Left renal cortex interstitium (tissue), 4 donors: ENCODE results near the gene CLDN7. TPM values are rescaled to one million over a fixed set of nuclear protein-coding genes. Genes with fewer than 3 reads are reported as not detected.

ENCODE experiments used
- polyA plus RNA-seq, 4 donors: library from polyadenylated mRNA; unstranded; fragments of 120-200 nt; gene quantifications; one replicate each; pipeline ENCODE4 v1.2.1, GENCODE V29; 2013; ENCODE audit not compliant: insufficient read length in 4 of 4

CLDN7 gene
- polyA plus RNA-seq, 4 donors = 47.1 to 59.9 (median 55.1) TPM

Other genes starting within 250 kb of the CLDN7 start
- gene RNASEK, start 249.9 kb downstream of the CLDN7 start, polyA plus RNA-seq = 100 to 1,000 TPM; 160 to 224 (median 185) TPM
- gene BCL6B, start 239.4 kb downstream of the CLDN7 start, polyA plus RNA-seq = 10 to 100 TPM; 21.3 to 27.0 (median 24.7) TPM
- 1 to 10 TPM; 2.9 to 4.8 (median 3.5) TPM for gene SLC16A13, start 226.5 kb downstream of the CLDN7 start, polyA plus RNA-seq
- gene SLC16A11, start 218.4 kb downstream of the CLDN7 start, polyA plus RNA-seq = under 1 TPM; 0.31 to 0.71 (median 0.49) TPM
- gene CLEC10A, start 182.2 kb downstream of the CLDN7 start, polyA plus RNA-seq = 1 to 10 TPM; 1.1 to 2.3 (median 1.3) TPM
- gene ASGR2, start 147.7 kb downstream of the CLDN7 start, polyA plus RNA-seq = 1 to 10 TPM; 1.1 to 3.2 (median 1.7) TPM
- 10 to 100 TPM in 1 of 4 donors, 1 to 10 TPM in 3; 6.3 to 10.1 (median 8.3) TPM for gene ASGR1, start 83.1 kb downstream of the CLDN7 start, polyA plus RNA-seq
- 10 to 100 TPM; 21.1 to 53.3 (median 39.1) TPM for gene DLG4, start 42.6 kb downstream of the CLDN7 start, polyA plus RNA-seq
- gene ACADVL, start 42.5 kb downstream of the CLDN7 start, polyA plus RNA-seq = 100 to 1,000 TPM; 409 to 581 (median 511) TPM
- gene DVL2, start 28.0 kb downstream of the CLDN7 start, polyA plus RNA-seq = 10 to 100 TPM; 47.7 to 78.0 (median 62.9) TPM
- gene PHF23, start 23.0 kb downstream of the CLDN7 start, polyA plus RNA-seq = 10 to 100 TPM; 51.8 to 74.3 (median 60.9) TPM
- gene GABARAP, start 20.0 kb downstream of the CLDN7 start, polyA plus RNA-seq = 100 to 1,000 TPM; 396 to 619 (median 451) TPM
- 100 to 1,000 TPM; 136 to 149 (median 141) TPM for gene CTDNEP1, start 10.7 kb downstream of the CLDN7 start, polyA plus RNA-seq
- gene ELP5, start 10.3 kb downstream of the CLDN7 start, polyA plus RNA-seq = 10 to 100 TPM; 43.7 to 61.9 (median 50.9) TPM
- 1 to 10 TPM; 2.2 to 2.8 (median 2.5) TPM for gene SLC2A4, start 19.2 kb upstream of the CLDN7 start, polyA plus RNA-seq
- 1 to 10 TPM; 2.5 to 5.3 (median 3.1) TPM for gene YBX2, start 32.2 kb upstream of the CLDN7 start, polyA plus RNA-seq
- gene EIF5A, start 45.1 kb upstream of the CLDN7 start, polyA plus RNA-seq = 100 to 1,000 TPM; 286 to 397 (median 312) TPM
- gene GPS2, start 52.9 kb upstream of the CLDN7 start, polyA plus RNA-seq = 100 to 1,000 TPM in 1 of 4 donors, 10 to 100 TPM in 3; 88.7 to 115 (median 95.8) TPM
- gene NEURL4, start 66.9 kb upstream of the CLDN7 start, polyA plus RNA-seq = 10 to 100 TPM; 25.4 to 39.7 (median 31.4) TPM
- 10 to 100 TPM in 2 of 4 donors, 1 to 10 TPM in 2; 7.3 to 10.9 (median 10.0) TPM for gene ACAP1, start 74.1 kb upstream of the CLDN7 start, polyA plus RNA-seq
- gene KCTD11, start 89.7 kb upstream of the CLDN7 start, polyA plus RNA-seq = 10 to 100 TPM; 11.2 to 13.9 (median 12.5) TPM
- not detected for gene TMEM95, start 92.7 kb upstream of the CLDN7 start, polyA plus RNA-seq
- 1 to 10 TPM; 3.1 to 7.9 (median 5.7) TPM for gene TNK1, start 118.6 kb upstream of the CLDN7 start, polyA plus RNA-seq
- 10 to 100 TPM; 27.8 to 51.2 (median 41.2) TPM for gene PLSCR3, start 132.0 kb upstream of the CLDN7 start, polyA plus RNA-seq
- gene TMEM256, start 141.6 kb upstream of the CLDN7 start, polyA plus RNA-seq = 100 to 1,000 TPM in 1 of 4 donors, 10 to 100 TPM in 3; 82.2 to 108 (median 90.2) TPM
- gene NLGN2, start 145.4 kb upstream of the CLDN7 start, polyA plus RNA-seq = 10 to 100 TPM; 17.5 to 38.6 (median 30.2) TPM
- not detected for gene SPEM1, start 157.8 kb upstream of the CLDN7 start, polyA plus RNA-seq
- gene SPEM2, start 163.1 kb upstream of the CLDN7 start, polyA plus RNA-seq = under 1 TPM in 1 of 4 donors, not detected in 3; 0.06 TPM
- gene SPEM3, start 166.4 kb upstream of the CLDN7 start, polyA plus RNA-seq = not detected
- 1 to 10 TPM; 3.7 to 5.7 (median 4.8) TPM for gene TMEM102, start 173.0 kb upstream of the CLDN7 start, polyA plus RNA-seq
- 1 to 10 TPM; 6.1 to 6.9 (median 6.4) TPM for gene FGF11, start 177.0 kb upstream of the CLDN7 start, polyA plus RNA-seq
- gene CHRNB1, start 182.6 kb upstream of the CLDN7 start, polyA plus RNA-seq = 10 to 100 TPM; 10.3 to 10.8 (median 10.6) TPM
- gene ZBTB4, start 217.2 kb upstream of the CLDN7 start, polyA plus RNA-seq = 10 to 100 TPM; 38.6 to 50.6 (median 44.2) TPM
- under 1 TPM in 2 of 4 donors, not detected in 2; 0.46 to 0.72 TPM for gene SLC35G6, start 219.0 kb upstream of the CLDN7 start, polyA plus RNA-seq
- gene POLR2A, start 221.9 kb upstream of the CLDN7 start, polyA plus RNA-seq = 100 to 1,000 TPM; 101 to 163 (median 116) TPM